ENCODE data around the gene SESN3. TPM values are rescaled to one million over a fixed set of nuclear protein-coding genes. Genes with fewer than 3 reads are reported as not detected.
"Not testable (repeated sequence)": the region's sequence is repeated elsewhere in the genome, so short reads cannot be mapped to it uniquely, and the experiment has no call there.

The SESN3 gene
- polyA plus RNA-seq, 1 donor from 2014 or later, result 11.1 TPM

- TF ChIP-seq, protein P1, sequence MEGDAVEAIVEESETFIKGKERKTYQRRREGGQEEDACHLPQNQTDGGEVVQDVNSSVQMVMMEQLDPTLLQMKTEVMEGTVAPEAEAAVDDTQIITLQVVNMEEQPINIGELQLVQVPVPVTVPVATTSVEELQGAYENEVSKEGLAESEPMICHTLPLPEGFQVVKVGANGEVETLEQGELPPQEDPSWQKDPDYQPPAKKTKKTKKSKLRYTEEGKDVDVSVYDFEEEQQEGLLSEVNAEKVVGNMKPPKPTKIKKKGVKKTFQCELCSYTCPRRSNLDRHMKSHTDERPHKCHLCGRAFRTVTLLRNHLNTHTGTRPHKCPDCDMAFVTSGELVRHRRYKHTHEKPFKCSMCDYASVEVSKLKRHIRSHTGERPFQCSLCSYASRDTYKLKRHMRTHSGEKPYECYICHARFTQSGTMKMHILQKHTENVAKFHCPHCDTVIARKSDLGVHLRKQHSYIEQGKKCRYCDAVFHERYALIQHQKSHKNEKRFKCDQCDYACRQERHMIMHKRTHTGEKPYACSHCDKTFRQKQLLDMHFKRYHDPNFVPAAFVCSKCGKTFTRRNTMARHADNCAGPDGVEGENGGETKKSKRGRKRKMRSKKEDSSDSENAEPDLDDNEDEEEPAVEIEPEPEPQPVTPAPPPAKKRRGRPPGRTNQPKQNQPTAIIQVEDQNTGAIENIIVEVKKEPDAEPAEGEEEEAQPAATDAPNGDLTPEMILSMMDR (IDR thresholded peaks at IDR 0.05; ENCODE audit: poor library complexity, severe bottlenecking), result no peak
- no peak for TF ChIP-seq RAD21 (conservative IDR thresholded peaks at IDR 0.05)
These were observed 21.6 kb upstream of the SESN3 start (continued) for GRCh38 chr11:95252586-95252985.

- H3K4me3 ChIP-seq (ENCODE audit: low read length); H3K9ac ChIP-seq (ENCODE audit: low read length); H3F3A ChIP-seq (ENCODE audit: insufficient read depth, low read length, poor library complexity, severe bottlenecking); H4K20me1 ChIP-seq (ENCODE audit: insufficient read depth); H3K27ac ChIP-seq (ENCODE audit: low read length); H3K9me3 ChIP-seq (ENCODE audit: low read length); H3K79me2 ChIP-seq (replicated peaks; ENCODE audit: insufficient read depth, low read length); H3K9me2 ChIP-seq (ENCODE audit: insufficient read depth, low read length); H2AFZ ChIP-seq (ENCODE audit: low read depth, low read length); H3K27me3 ChIP-seq (ENCODE audit: insufficient read depth, low read depth, low read length); H3K4me2 ChIP-seq (ENCODE audit: low read length); H3K36me3 ChIP-seq (ENCODE audit: insufficient read depth, low read length): not testable (repeated sequence)
These were observed 20.9 kb upstream of the SESN3 start for GRCh38 chr11:95251896-95252295.

- TF ChIP-seq EZH2 (IDR thresholded peaks at IDR 0.05; ENCODE audit: borderline replicate concordance, insufficient read depth, low read length, poor library complexity, severe bottlenecking), result no peak
- no peaks in the 10 kb centered on the region for H4K20me1 ChIP-seq (ENCODE audit: insufficient read depth)
- no peak overlapping the region for H3K4me2 ChIP-seq (ENCODE audit: low read length)
- H3F3A ChIP-seq (ENCODE audit: insufficient read depth, low read length, poor library complexity, severe bottlenecking), result peaks cover 6% of the 10 kb centered on the region
- no peaks in the 10 kb centered on the region for H3K36me3 ChIP-seq (ENCODE audit: insufficient read depth, low read length)
- no peak overlapping the region for H3K4me3 ChIP-seq (ENCODE audit: low read length)
- no peak overlapping the region for H3K9ac ChIP-seq (ENCODE audit: low read length)
- no peak overlapping the region for H2AFZ ChIP-seq (ENCODE audit: low read depth, low read length)
- no peak overlapping the region for H3K27ac ChIP-seq (ENCODE audit: low read length)
- H3K79me2 ChIP-seq (replicated peaks; ENCODE audit: insufficient read depth, low read length), result no peaks in the 10 kb centered on the region
- H3K9me2 ChIP-seq (ENCODE audit: insufficient read depth, low read length), result no peaks in the 10 kb centered on the region
- no peaks in the 10 kb centered on the region for H3K27me3 ChIP-seq (ENCODE audit: insufficient read depth, low read depth, low read length)
- no peaks in the 10 kb centered on the region for H3K9me3 ChIP-seq (ENCODE audit: low read length)
These were observed 17.9 kb upstream of the SESN3 start for GRCh38 chr11:95248666-95249467.

GRCh38 chr11:95247883-95248282 lies 16.9 kb upstream of the SESN3 start:
- H3K27me3 ChIP-seq (ENCODE audit: insufficient read depth, low read depth, low read length), result no peaks in the 10 kb centered on the region
- no peaks in the 10 kb centered on the region for H3K9me2 ChIP-seq (ENCODE audit: insufficient read depth, low read length)
- no peaks in the 10 kb centered on the region for H3K36me3 ChIP-seq (ENCODE audit: insufficient read depth, low read length)
- H3K9me3 ChIP-seq (ENCODE audit: low read length), result no peaks in the 10 kb centered on the region
- no peaks in the 10 kb centered on the region for H3K79me2 ChIP-seq (replicated peaks; ENCODE audit: insufficient read depth, low read length)
- no peaks in the 10 kb centered on the region for H3F3A ChIP-seq (ENCODE audit: insufficient read depth, low read length, poor library complexity, severe bottlenecking)
- H4K20me1 ChIP-seq (ENCODE audit: insufficient read depth), result no peaks in the 10 kb centered on the region
- TF ChIP-seq RAD21 (conservative IDR thresholded peaks at IDR 0.05) (no peak), EP300 (conservative IDR thresholded peaks at IDR 0.05; ENCODE audit: poor library complexity, severe bottlenecking) (no peak), TAF1 (IDR thresholded peaks at IDR 0.05; ENCODE audit: low read depth) (no peak), POLR2AphosphoS5 (IDR thresholded peaks at IDR 0.05) (no peak), SMC3 (conservative IDR thresholded peaks at IDR 0.05; ENCODE audit: poor library complexity) (no peak), MXI1 (conservative IDR thresholded peaks at IDR 0.05; ENCODE audit: poor library complexity, severe bottlenecking) (no peak), EZH2 (IDR thresholded peaks at IDR 0.05; ENCODE audit: borderline replicate concordance, insufficient read depth, low read length, poor library complexity, severe bottlenecking) (no peak)
- TF ChIP-seq, protein P1 (IDR thresholded peaks at IDR 0.05; ENCODE audit: poor library complexity, severe bottlenecking), result no peak
- TF ChIP-seq, protein P2, sequence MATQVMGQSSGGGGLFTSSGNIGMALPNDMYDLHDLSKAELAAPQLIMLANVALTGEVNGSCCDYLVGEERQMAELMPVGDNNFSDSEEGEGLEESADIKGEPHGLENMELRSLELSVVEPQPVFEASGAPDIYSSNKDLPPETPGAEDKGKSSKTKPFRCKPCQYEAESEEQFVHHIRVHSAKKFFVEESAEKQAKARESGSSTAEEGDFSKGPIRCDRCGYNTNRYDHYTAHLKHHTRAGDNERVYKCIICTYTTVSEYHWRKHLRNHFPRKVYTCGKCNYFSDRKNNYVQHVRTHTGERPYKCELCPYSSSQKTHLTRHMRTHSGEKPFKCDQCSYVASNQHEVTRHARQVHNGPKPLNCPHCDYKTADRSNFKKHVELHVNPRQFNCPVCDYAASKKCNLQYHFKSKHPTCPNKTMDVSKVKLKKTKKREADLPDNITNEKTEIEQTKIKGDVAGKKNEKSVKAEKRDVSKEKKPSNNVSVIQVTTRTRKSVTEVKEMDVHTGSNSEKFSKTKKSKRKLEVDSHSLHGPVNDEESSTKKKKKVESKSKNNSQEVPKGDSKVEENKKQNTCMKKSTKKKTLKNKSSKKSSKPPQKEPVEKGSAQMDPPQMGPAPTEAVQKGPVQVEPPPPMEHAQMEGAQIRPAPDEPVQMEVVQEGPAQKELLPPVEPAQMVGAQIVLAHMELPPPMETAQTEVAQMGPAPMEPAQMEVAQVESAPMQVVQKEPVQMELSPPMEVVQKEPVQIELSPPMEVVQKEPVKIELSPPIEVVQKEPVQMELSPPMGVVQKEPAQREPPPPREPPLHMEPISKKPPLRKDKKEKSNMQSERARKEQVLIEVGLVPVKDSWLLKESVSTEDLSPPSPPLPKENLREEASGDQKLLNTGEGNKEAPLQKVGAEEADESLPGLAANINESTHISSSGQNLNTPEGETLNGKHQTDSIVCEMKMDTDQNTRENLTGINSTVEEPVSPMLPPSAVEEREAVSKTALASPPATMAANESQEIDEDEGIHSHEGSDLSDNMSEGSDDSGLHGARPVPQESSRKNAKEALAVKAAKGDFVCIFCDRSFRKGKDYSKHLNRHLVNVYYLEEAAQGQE (IDR thresholded peaks at IDR 0.05; ENCODE audit: borderline replicate concordance), result no peak
- no peak overlapping the region for H3K4me2 ChIP-seq (ENCODE audit: low read length)
- no peak overlapping the region for H3K4me3 ChIP-seq (ENCODE audit: low read length)
- H3K27ac ChIP-seq (ENCODE audit: low read length), result no peak overlapping the region
- H3K9ac ChIP-seq (ENCODE audit: low read length), result no peak overlapping the region
- no peak overlapping the region for H2AFZ ChIP-seq (ENCODE audit: low read depth, low read length)
